ENCODE measurements around the gene BIN1.

The BIN1 gene

DNA sequence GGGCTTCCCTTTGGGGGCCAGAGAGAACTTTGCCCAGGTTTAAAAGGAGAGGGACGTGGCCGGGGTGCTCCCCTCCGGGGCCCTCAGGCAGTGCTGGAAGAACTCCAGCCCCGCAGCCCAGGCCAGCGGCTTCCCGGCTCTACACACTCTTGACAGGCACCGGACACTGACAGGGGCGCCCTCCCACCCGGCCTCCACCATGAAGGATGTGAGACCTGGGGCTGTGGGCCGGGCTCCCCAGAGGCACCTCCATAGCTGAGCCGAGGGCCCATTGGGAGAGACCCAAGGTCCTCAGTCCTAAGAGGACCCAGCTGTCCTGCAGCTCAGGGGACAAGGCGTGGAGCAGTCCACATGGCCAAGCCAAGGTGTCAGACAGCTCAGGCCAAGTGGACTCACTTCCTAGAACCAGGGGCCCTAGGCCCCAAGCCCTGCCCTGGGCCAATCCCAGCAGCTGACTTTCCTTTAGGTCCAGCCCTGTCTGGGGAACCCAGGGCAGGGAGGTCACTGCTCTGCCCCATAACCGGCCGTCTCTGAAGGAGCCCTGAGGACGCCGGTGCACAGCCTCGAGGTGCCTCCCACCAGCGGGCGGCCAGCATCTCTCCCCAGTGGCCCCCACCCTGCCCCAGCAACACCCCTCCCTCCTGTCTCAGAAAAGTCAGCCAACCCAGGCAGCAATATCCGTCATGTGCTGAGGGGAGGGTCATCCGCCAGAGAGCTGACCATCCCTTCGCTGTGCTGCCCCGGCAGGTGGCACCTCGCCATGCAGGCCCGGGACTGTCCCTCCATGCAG lies 51.8 kb downstream of the BIN1 start:
- Histone ChIP-seq H3K9me3 (ENCODE audit: low read depth, low read length) (no peaks in the 10 kb centered on the region), H3K27ac (no peak overlapping the region), H3K36me3 (ENCODE audit: insufficient read depth, low read length) (no peaks in the 10 kb centered on the region), H3K4me3 (no peak overlapping the region), H3K9ac (ENCODE audit: insufficient read length) (no peak overlapping the region)
- TF ChIP-seq FOXP2 (optimal IDR thresholded peaks at IDR 0.05; ENCODE audit: control extremely low read depth, extremely low read length, insufficient read depth) (no peak), POLR2AphosphoS5 (IDR thresholded peaks at IDR 0.05; ENCODE audit: borderline replicate concordance, low read depth, low read length) (no peak), EZH2 (IDR thresholded peaks at IDR 0.05) (no peak)
- DNase-seq (ENCODE audit: low read depth, low spot score) = no peak

DNA sequence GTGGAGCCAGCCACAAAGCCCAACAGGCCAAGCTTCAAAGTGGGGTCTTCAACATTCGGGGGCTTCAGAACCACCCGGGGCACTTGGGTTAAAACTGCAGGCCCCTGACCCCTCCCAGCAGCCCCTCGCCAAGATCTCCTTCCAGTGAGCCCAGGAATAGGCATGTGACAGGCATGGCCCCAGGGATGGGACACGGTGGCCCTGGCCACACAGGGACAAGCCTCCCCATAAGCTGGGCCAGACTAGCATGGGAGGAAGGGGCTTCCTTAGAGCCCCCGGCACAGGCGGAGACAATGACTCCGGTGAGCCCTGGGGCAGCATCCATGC lies 52.4 kb downstream of the BIN1 start:
- TF ChIP-seq EZH2 (IDR thresholded peaks at IDR 0.05) (no peak), FOXP2 (optimal IDR thresholded peaks at IDR 0.05; ENCODE audit: control extremely low read depth, extremely low read length, insufficient read depth) (no peak), POLR2AphosphoS5 (IDR thresholded peaks at IDR 0.05; ENCODE audit: borderline replicate concordance, low read depth, low read length) (no peak)
- no peak for DNase-seq (ENCODE audit: low read depth, low spot score)
- H3K9ac ChIP-seq (ENCODE audit: insufficient read length) = no peak overlapping the region
- no peaks in the 10 kb centered on the region for H3K9me3 ChIP-seq (ENCODE audit: low read depth, low read length)
- no peaks in the 10 kb centered on the region for H3K36me3 ChIP-seq (ENCODE audit: insufficient read depth, low read length)
- H3K27ac ChIP-seq = no peak overlapping the region
- H3K4me3 ChIP-seq = no peak overlapping the region

DNA sequence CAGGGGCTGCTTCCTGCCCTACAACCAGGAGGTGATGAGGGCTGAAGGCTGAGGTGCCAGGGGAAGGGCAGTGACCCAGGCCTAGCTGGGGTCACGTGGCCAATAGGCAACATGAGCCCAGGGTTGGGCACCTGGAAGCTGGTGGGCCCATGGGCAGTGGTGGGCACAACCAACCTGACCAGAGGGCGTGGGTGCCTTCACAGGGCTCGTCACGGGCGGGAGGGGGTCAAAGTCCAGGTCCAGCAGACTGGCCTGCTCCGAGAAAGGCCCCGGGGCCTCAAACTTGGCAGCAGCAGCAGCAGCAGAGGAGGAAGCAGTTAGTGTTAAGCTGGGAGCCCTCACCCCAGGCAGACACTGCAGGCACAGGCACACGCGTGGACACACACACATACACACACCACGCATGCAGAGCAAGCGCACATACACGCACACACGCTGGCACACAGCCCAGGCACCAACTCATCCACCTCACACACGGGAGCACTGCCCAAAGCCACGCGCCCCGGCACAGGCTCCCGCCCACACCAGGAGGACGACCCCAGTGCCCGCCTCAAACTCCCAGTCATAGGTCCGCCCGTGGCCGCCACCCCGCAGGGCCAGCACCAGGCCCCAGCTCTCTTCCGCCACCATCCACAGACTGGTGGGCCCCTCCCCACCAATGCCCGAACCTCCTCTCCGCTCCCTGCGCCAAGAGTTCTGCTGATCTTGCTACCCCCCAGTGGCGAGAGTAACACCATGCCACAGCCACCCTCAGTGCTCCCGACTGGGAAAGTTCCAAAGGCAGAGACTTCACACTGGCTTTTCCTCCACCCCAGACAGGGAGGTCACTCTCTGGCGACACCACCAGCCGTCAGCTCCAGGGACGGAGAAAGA lies 53.0 kb downstream of the BIN1 start:
- Histone ChIP-seq H3K4me3 (no peak overlapping the region), H3K27ac (no peak overlapping the region), H3K36me3 (ENCODE audit: insufficient read depth, low read length) (no peaks in the 10 kb centered on the region), H3K9ac (ENCODE audit: insufficient read length) (no peak overlapping the region), H3K9me3 (ENCODE audit: low read depth, low read length) (no peaks in the 10 kb centered on the region)
- no peak for TF ChIP-seq EZH2 (IDR thresholded peaks at IDR 0.05)
- no peak for TF ChIP-seq POLR2AphosphoS5 (IDR thresholded peaks at IDR 0.05; ENCODE audit: borderline replicate concordance, low read depth, low read length)
- no peak for TF ChIP-seq FOXP2 (optimal IDR thresholded peaks at IDR 0.05; ENCODE audit: control extremely low read depth, extremely low read length, insufficient read depth)
- no peak for DNase-seq (ENCODE audit: low read depth, low spot score)

DNA sequence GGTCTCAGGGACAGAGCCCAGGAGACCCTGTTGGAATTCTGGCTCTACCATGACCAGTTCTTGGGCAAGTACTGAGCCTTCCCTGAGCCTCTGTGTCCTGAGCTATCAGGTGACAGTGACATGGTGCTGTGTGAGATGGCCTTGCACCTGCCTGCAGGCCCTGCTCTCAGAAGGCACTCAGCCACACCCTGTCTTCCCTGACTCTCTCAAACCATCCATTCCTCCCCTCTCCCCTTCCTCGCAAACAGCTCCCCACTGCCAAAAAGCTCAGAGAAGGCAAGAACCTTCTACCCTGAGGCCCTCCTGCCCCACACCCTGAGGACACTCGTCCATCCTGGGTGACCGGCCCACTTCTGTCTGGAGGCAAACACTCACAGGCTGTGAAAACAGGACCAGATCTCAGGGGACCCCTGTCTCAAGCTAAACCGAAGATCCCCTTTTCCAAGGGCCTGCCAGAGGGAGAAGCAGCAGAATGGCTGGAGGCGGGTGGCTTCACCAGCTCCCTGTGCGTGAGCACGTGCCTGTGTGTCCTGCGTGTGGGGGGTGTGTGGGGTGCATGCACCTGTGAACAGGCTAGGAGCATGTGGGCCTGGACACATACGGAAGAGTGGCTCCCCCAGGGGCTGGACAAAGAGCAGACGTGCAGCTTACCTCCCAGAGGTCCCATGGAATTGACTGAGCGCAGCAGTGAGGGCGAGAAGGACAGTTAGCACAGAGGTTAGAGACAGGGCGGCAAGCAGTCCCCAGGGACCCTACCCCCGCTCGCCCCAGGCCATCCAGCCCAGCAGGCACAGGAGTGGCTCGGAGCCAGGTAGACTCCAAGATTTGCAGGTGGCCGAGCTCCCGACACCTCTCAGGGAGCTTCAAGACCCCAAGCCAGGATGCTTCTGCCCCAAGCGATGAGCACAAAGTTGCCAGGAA lies 53.9 kb downstream of the BIN1 start:
- no peak for DNase-seq (ENCODE audit: low read depth, low spot score)
- H3K9ac ChIP-seq (ENCODE audit: insufficient read length) = no peak overlapping the region

DNA sequence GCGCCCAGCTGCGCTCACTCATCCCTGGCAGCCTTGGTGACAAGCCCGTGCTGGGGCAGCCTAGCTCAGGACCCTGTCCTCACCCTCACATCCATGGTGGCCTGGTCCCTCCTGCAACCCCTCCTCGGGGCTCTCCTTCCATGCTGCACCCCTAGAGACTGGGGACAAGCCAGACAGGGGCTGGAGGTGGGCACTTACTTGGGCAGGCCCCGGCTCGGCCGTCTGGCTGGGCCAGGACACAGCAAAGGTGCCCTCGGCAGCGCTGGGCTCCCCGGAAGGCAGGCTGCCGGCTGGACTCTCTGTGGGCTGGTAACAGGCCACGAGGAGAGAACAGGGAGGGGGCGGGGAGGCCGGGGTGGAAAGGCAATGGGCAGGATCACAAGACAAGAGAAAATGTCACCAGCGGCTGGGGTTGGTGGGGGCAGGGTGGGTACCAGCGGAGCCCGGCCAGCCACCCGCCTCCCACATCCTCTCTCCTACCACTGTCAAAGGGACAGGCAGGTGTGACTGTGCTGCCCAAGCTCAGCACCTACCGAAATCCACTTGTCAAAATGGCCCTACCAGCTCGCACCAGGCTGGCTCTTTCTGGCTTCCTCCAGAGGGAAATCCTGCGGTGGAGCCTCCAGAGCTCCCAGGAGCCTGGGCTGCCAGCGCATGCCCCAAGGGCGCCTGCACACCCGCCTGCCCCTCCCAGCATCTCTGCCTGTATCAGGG lies 54.7 kb downstream of the BIN1 start:
- Histone ChIP-seq H3K36me3 (ENCODE audit: insufficient read depth, low read length) (no peaks in the 10 kb centered on the region), H3K9me3 (ENCODE audit: low read depth, low read length) (no peaks in the 10 kb centered on the region), H3K9ac (ENCODE audit: insufficient read length) (no peak overlapping the region), H3K27ac (no peak overlapping the region), H3K4me3 (no peak overlapping the region)
- no peak for DNase-seq (ENCODE audit: low read depth, low spot score)
- TF ChIP-seq FOXP2 (optimal IDR thresholded peaks at IDR 0.05; ENCODE audit: control extremely low read depth, extremely low read length, insufficient read depth) = no peak
- TF ChIP-seq POLR2AphosphoS5 (IDR thresholded peaks at IDR 0.05; ENCODE audit: borderline replicate concordance, low read depth, low read length) = no peak
- TF ChIP-seq EZH2 (IDR thresholded peaks at IDR 0.05) = no peak

More for the DNA sequence above, 53.9 kb downstream of the BIN1 start:
- Histone ChIP-seq H3K27ac (no peak overlapping the region), H3K4me3 (no peak overlapping the region), H3K9me3 (ENCODE audit: low read depth, low read length) (no peaks in the 10 kb centered on the region), H3K36me3 (ENCODE audit: insufficient read depth, low read length) (no peaks in the 10 kb centered on the region)
- TF ChIP-seq FOXP2 (optimal IDR thresholded peaks at IDR 0.05; ENCODE audit: control extremely low read depth, extremely low read length, insufficient read depth) (no peak), EZH2 (IDR thresholded peaks at IDR 0.05) (no peak), POLR2AphosphoS5 (IDR thresholded peaks at IDR 0.05; ENCODE audit: borderline replicate concordance, low read depth, low read length) (no peak)

DNA sequence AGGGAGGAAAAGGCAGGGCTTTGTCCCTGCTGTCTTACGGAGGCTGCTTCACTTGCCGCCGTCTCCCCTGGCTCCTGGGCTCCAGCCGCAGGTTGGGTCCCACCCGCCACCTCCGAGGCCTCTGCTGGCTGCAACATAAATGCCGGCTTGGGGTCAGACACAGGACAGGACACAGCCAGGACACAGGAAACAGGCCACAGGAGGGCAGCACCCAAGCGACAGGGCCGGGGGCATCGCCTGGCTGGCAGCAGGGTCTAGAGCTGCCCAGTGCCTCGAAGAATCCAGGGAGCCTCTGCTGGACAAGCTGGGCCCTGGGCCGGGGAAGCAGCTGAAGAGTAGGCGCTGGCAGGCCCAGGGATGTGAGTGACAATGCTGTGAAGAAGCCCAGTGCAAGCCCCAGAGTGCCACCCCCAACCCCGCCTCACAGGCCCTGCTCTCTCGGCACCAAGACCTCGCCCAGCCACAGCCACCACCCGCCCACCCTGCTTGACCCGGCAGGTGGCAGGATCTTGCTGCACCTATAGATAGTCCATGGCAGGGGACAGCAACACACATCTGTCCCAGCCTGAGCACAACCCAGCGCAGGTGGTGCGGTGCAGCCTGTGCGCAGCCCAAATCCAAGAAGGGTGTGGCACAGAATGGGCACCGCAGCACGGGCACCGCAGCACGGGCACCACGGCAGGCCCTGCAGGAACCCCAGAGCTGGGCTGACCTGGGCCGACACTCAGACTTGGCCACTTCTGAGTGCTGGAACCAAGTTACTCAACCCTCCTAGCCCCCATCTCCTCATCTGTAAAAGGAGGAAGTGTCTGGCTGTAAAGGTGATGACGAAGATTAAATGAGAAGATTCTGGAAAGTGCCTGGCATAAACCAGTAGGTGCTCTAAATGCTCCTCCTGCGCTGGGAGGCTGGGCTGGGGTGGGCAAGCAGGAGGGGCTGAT lies 55.6 kb downstream of the BIN1 start:
- no peaks in the 10 kb centered on the region for H3K36me3 ChIP-seq (ENCODE audit: insufficient read depth, low read length)
- TF ChIP-seq POLR2AphosphoS5 (IDR thresholded peaks at IDR 0.05; ENCODE audit: borderline replicate concordance, low read depth, low read length) (no peak), FOXP2 (optimal IDR thresholded peaks at IDR 0.05; ENCODE audit: control extremely low read depth, extremely low read length, insufficient read depth) (no peak), EZH2 (IDR thresholded peaks at IDR 0.05) (no peak)
- DNase-seq (ENCODE audit: low read depth, low spot score) = no peak
- H3K9me3 ChIP-seq (ENCODE audit: low read depth, low read length) = no peaks in the 10 kb centered on the region
- H3K27ac ChIP-seq = no peak overlapping the region
- no peak overlapping the region for H3K9ac ChIP-seq (ENCODE audit: insufficient read length)
- no peak overlapping the region for H3K4me3 ChIP-seq

DNA sequence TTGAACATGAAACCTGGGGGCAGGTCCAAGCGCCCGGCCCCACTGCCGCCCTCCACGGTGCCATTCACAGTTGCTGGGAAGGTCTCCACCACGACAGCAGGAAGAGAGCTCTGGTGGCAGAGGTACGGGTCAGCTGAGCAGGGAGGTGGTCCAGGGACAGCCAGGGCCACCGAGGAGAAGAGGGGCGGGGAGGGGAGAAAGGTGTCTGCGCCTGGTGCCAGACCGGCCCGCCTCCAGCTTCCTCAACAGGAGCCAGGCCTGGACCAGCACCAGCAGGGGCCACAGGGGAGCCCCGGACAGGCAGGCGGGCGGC lies 56.2 kb downstream of the BIN1 start:
- Histone ChIP-seq H3K9me3 (ENCODE audit: low read depth, low read length) (no peaks in the 10 kb centered on the region), H3K27ac (no peak overlapping the region), H3K36me3 (ENCODE audit: insufficient read depth, low read length) (no peaks in the 10 kb centered on the region), H3K9ac (ENCODE audit: insufficient read length) (no peak overlapping the region), H3K4me3 (no peak overlapping the region)
- no peak for TF ChIP-seq FOXP2 (optimal IDR thresholded peaks at IDR 0.05; ENCODE audit: control extremely low read depth, extremely low read length, insufficient read depth)
- TF ChIP-seq POLR2AphosphoS5 (IDR thresholded peaks at IDR 0.05; ENCODE audit: borderline replicate concordance, low read depth, low read length) = no peak
- no peak for TF ChIP-seq EZH2 (IDR thresholded peaks at IDR 0.05)
- no peak for DNase-seq (ENCODE audit: low read depth, low spot score)
